ENCODE measurements around the gene RAD51B.
"Not testable (repeated sequence)": the region's sequence is repeated elsewhere in the genome, so short reads cannot be mapped to it uniquely, and the experiment has no call there.

The RAD51B gene

DNA sequence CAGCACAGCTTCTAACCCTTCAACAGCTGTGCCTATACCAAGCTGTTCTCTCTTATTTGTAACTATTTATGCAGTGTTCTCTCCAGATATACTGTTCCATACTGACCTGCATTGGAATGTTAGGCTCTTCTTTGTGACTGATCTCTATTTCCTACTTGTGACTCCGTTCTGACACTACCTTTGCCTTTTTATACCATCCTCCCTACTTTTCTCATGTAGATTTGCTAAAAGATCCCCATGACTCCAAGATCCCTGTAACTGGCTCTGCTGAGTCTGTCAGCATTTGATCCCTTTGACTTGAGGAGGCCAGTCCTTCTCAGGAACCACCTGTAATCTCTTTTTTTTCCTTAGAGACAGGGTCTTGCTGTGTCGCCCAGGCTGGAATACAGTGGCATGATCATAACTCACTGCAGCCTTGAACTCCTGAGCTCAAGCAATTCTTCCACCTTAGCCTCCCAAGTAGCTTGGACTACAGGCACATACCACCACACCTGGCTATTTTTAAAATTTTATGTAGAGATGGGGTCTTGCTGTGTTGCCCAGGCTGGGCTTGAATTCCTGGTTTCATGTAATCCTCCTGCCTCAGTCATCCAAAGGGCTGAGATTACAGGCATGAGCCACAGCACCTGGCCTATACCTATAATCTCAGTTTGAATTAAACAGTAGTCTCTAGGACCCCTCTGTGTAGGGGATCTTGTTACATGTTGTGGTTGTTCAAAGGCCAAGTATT lies 605.0 kb downstream of the RAD51B start:
- Histone ChIP-seq H3K4me1 (ENCODE audit: control insufficient read depth in 5 of 5, insufficient read depth in 5 of 5, low read length in 5 of 5) (no peaks in the 10 kb centered on the region), H3K9ac (ENCODE audit: low read length in 5 of 5) (no peak overlapping the region), H3K27ac (ENCODE audit: low read depth, low read length) (no peak overlapping the region), H3K27me3 (ENCODE audit: control insufficient read depth in 5 of 5, insufficient read depth in 4 of 5, low read length in 5 of 5) (no peaks in the 10 kb centered on the region), H3K4me3 (ENCODE audit: low read depth in 1 of 5, low read length in 5 of 5) (no peak overlapping the region), H3K9me3 (ENCODE audit: control insufficient read depth in 5 of 5, low read length in 5 of 5) (no peaks in the 10 kb centered on the region), H3K36me3 (ENCODE audit: control insufficient read depth in 5 of 5, insufficient read depth in 5 of 5, low read length in 5 of 5) (no peaks in the 10 kb centered on the region)

DNA sequence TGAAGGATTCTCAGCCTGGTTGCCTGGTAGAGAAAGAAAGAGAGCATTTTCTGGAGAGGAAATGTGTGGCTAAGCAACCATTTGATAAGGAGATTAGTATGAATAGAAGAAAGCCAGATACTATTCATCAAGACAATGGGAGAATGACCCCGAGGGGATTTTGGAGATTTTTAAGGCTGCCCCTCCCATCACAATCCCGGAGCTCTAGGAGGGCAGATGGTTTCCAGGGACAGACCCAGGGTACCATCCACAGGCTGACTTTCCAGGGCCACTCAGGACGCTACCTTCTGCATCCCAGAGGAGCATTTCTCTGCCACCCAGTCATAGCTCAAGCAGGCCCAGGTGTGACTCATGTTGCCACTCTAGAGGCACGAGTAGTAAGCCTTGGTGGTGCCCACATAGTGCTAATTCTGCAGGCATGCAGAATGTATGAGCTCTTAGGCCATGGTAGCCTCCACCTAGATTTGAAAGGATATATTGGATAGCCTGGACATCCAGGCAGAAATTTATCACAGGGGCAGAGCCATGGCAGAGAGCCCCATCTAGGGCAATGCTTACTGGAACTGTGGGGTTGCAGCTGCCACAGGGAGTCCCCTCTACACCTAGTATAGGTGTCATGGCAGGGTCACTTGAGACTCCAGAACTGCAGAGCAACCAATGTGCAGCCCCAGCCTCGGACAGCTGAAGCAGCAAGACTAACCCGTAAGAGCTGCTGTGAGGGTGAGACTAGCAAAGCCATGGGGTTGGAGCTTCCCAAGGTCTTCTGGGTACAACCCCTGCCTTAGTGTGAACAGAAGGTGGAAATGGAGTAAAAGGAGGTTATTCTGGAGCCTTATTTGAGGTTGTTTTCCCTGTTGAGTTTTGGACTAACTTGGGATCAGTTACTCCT lies 607.3 kb downstream of the RAD51B start:
- Histone ChIP-seq H3K4me3 (ENCODE audit: low read depth in 1 of 5, low read length in 5 of 5) (no peak overlapping the region), H3K27ac (ENCODE audit: low read depth, low read length) (no peak overlapping the region), H3K4me1 (ENCODE audit: control insufficient read depth in 5 of 5, insufficient read depth in 5 of 5, low read length in 5 of 5) (no peaks in the 10 kb centered on the region), H3K36me3 (ENCODE audit: control insufficient read depth in 5 of 5, insufficient read depth in 5 of 5, low read length in 5 of 5) (no peaks in the 10 kb centered on the region), H3K27me3 (ENCODE audit: control insufficient read depth in 5 of 5, insufficient read depth in 4 of 5, low read length in 5 of 5) (no peaks in the 10 kb centered on the region), H3K9ac (ENCODE audit: low read length in 5 of 5) (no peak overlapping the region), H3K9me3 (ENCODE audit: control insufficient read depth in 5 of 5, low read length in 5 of 5) (no peaks in the 10 kb centered on the region)

DNA sequence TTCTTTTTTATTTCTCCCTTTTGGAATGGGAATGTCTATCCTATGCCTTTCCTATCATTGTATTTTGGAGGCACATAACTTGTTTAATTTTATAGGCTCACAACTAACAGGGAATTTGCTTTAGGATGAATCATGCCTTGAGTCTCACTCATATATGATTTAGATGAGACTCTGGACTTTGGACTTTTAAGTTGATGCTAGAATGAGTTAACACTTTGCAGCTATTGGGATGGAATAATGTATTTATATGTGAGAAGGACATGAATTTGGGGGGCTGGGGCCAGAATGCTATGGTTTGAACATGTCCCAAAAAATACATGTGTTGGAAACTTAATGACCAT lies 607.9 kb downstream of the RAD51B start:
- H3K4me3 ChIP-seq (ENCODE audit: low read depth in 1 of 5, low read length in 5 of 5) = no peak overlapping the region
- H3K9ac ChIP-seq (ENCODE audit: low read length in 5 of 5) = no peak overlapping the region
- H3K27me3 ChIP-seq (ENCODE audit: control insufficient read depth in 5 of 5, insufficient read depth in 4 of 5, low read length in 5 of 5) = no peaks in the 10 kb centered on the region
- H3K27ac ChIP-seq (ENCODE audit: low read depth, low read length) = no peak overlapping the region
- H3K36me3 ChIP-seq (ENCODE audit: control insufficient read depth in 5 of 5, insufficient read depth in 5 of 5, low read length in 5 of 5) = no peaks in the 10 kb centered on the region
- no peaks in the 10 kb centered on the region for H3K9me3 ChIP-seq (ENCODE audit: control insufficient read depth in 5 of 5, low read length in 5 of 5)
- no peaks in the 10 kb centered on the region for H3K4me1 ChIP-seq (ENCODE audit: control insufficient read depth in 5 of 5, insufficient read depth in 5 of 5, low read length in 5 of 5)

DNA sequence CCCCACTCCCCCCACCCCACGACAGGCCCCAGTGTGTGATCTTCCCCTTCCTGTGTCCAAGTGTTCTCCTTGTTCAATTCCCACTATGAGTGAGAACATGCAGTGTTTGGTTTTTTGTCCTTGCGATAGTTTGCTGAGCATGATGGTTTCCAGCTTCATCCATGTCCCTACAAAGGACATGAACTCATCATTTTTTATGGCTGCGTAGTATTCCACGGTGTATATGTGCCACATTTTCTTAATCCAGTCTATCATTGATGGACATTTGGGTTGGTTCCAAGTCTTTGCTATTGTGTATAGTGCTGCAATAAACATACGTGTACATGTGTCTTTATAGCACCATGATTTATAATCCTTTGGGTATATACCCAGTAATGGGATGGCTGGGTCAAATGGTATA lies 609.3 kb downstream of the RAD51B start:
- not testable (repeated sequence) for H3K9me3 ChIP-seq (ENCODE audit: control insufficient read depth in 5 of 5, low read length in 5 of 5); H3K9ac ChIP-seq (ENCODE audit: low read length in 5 of 5); H3K36me3 ChIP-seq (ENCODE audit: control insufficient read depth in 5 of 5, insufficient read depth in 5 of 5, low read length in 5 of 5); H3K27ac ChIP-seq (ENCODE audit: low read depth, low read length); H3K4me3 ChIP-seq (ENCODE audit: low read depth in 1 of 5, low read length in 5 of 5); H3K27me3 ChIP-seq (ENCODE audit: control insufficient read depth in 5 of 5, insufficient read depth in 4 of 5, low read length in 5 of 5); H3K4me1 ChIP-seq (ENCODE audit: control insufficient read depth in 5 of 5, insufficient read depth in 5 of 5, low read length in 5 of 5)

DNA sequence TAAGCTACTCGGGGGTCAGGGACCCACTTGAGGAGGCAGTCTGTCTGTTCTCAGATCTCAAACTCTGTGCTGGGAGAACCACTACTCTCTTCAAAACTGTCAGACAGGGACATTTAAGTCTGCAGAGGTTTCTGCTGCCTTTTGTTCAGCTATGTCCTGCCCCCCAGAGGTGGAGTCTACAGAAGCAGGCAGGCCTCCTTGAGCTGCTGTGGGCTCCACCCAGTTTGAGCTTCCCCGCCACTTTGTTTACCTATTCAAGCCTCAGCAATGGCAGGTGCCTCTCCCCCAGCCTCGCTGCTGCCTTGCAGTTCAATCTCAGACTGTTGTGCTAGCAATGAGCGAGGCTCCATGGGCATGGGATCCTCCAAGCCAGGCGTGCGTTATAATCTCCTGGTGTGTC lies 614.6 kb downstream of the RAD51B start:
- not testable (repeated sequence) for H3K4me1 ChIP-seq (ENCODE audit: control insufficient read depth in 5 of 5, insufficient read depth in 5 of 5, low read length in 5 of 5); H3K36me3 ChIP-seq (ENCODE audit: control insufficient read depth in 5 of 5, insufficient read depth in 5 of 5, low read length in 5 of 5); H3K27me3 ChIP-seq (ENCODE audit: control insufficient read depth in 5 of 5, insufficient read depth in 4 of 5, low read length in 5 of 5); H3K9me3 ChIP-seq (ENCODE audit: control insufficient read depth in 5 of 5, low read length in 5 of 5); H3K9ac ChIP-seq (ENCODE audit: low read length in 5 of 5); H3K4me3 ChIP-seq (ENCODE audit: low read depth in 1 of 5, low read length in 5 of 5); H3K27ac ChIP-seq (ENCODE audit: low read depth, low read length)

DNA sequence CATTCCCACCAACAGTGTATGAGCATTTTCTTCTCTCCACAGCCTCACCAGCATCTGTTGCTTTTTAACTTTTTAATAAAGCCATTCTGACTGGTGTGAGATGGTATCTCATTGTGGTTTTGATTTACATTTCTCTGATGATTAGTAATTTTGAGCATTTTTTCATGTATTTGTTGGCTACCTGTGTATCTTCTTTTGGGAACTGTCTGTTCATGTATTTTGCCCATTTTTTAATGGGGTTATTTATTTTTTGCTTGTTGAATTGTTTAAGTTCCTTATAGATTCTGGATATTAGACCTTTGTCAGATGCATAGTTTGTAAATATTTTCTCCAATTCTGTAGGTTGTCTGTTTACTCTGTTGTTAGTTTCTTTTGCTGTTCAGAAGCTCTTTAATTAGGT lies 616.1 kb downstream of the RAD51B start:
- not testable (repeated sequence) for H3K27ac ChIP-seq (ENCODE audit: low read depth, low read length); H3K9me3 ChIP-seq (ENCODE audit: control insufficient read depth in 5 of 5, low read length in 5 of 5); H3K4me3 ChIP-seq (ENCODE audit: low read depth in 1 of 5, low read length in 5 of 5); H3K4me1 ChIP-seq (ENCODE audit: control insufficient read depth in 5 of 5, insufficient read depth in 5 of 5, low read length in 5 of 5); H3K27me3 ChIP-seq (ENCODE audit: control insufficient read depth in 5 of 5, insufficient read depth in 4 of 5, low read length in 5 of 5); H3K36me3 ChIP-seq (ENCODE audit: control insufficient read depth in 5 of 5, insufficient read depth in 5 of 5, low read length in 5 of 5); H3K9ac ChIP-seq (ENCODE audit: low read length in 5 of 5)

DNA sequence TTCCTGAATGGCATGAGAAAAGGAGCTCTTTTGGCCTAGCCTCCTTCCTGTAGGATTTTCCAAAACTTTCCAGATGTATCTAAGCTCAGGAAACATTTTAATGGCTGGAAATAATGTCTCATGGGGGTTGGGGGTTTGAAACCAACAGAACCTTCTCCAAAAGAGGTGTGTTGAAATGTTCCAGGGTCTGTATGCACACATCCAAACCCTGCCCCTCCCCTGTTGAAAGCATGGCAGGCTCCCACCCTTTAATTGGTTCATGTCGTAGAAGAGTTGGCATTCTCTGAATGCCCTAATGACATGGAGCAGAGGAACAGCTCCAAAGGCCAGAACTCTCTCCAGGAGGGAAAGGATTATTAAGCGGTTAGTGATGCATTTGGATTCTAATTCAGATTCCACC lies 620.1 kb downstream of the RAD51B start:
- no peaks in the 10 kb centered on the region for H3K27me3 ChIP-seq (ENCODE audit: control insufficient read depth in 5 of 5, insufficient read depth in 4 of 5, low read length in 5 of 5)
- H3K9me3 ChIP-seq (ENCODE audit: control insufficient read depth in 5 of 5, low read length in 5 of 5) = no peaks in the 10 kb centered on the region
- no peak overlapping the region for H3K4me3 ChIP-seq (ENCODE audit: low read depth in 1 of 5, low read length in 5 of 5)
- H3K36me3 ChIP-seq (ENCODE audit: control insufficient read depth in 5 of 5, insufficient read depth in 5 of 5, low read length in 5 of 5) = no peaks in the 10 kb centered on the region
- H3K9ac ChIP-seq (ENCODE audit: low read length in 5 of 5) = no peak overlapping the region
- H3K27ac ChIP-seq (ENCODE audit: low read depth, low read length) = no peak overlapping the region
- H3K4me1 ChIP-seq (ENCODE audit: control insufficient read depth in 5 of 5, insufficient read depth in 5 of 5, low read length in 5 of 5) = peaks cover 1 to 23% (median 7%) of the 10 kb centered on the region in 5 donors

DNA sequence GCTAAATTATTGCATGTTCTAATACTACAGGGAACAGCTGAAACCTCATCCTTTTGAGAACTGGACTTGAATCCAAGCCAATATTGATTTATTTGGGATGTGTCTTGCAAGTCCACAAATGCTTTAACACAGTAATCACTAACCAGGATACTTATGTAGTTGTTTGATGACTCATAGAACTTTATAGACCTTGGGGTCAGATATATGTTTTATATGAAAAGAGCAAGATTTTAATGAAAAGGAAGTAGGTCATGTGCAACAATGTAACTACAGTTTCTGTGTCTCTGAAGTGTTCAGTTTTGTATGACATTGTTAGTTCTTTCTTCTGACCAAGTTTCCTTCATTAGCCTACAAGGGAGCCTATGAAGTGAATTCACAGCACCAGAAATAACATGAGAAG lies 621.2 kb downstream of the RAD51B start:
- Histone ChIP-seq H3K4me1 (ENCODE audit: control insufficient read depth in 5 of 5, insufficient read depth in 5 of 5, low read length in 5 of 5) (peaks cover 5 to 28% (median 15%) of the 10 kb centered on the region in 5 donors), H3K27me3 (ENCODE audit: control insufficient read depth in 5 of 5, insufficient read depth in 4 of 5, low read length in 5 of 5) (no peaks in the 10 kb centered on the region)

DNA sequence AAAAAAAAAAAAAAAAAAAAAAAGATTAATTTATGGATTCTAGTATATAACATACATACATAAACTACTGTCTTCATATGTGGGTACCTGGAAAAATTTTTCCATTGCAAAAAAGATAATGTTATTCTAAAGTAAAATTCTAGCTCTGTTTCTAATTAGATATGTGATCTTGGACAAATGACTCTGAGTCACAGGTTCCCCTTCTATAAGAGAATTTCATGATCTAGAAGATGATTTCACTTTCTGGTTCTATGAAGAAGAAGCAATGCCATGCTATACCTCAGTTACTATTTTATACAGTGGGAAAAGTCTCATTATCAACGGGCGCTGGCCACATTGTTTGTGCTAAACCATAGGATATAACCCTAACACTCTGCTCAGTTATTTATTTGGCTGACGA lies 622.0 kb downstream of the RAD51B start:
- peaks cover 5 to 28% (median 15%) of the 10 kb centered on the region in 5 donors for H3K4me1 ChIP-seq (ENCODE audit: control insufficient read depth in 5 of 5, insufficient read depth in 5 of 5, low read length in 5 of 5)

More for the DNA sequence above, 621.2 kb downstream of the RAD51B start:
- Histone ChIP-seq H3K9me3 (ENCODE audit: control insufficient read depth in 5 of 5, low read length in 5 of 5) (no peaks in the 10 kb centered on the region), H3K36me3 (ENCODE audit: control insufficient read depth in 5 of 5, insufficient read depth in 5 of 5, low read length in 5 of 5) (no peaks in the 10 kb centered on the region), H3K4me3 (ENCODE audit: low read depth in 1 of 5, low read length in 5 of 5) (no peak overlapping the region), H3K27ac (ENCODE audit: low read depth, low read length) (no peak overlapping the region), H3K9ac (ENCODE audit: low read length in 5 of 5) (no peak overlapping the region)

DNA sequence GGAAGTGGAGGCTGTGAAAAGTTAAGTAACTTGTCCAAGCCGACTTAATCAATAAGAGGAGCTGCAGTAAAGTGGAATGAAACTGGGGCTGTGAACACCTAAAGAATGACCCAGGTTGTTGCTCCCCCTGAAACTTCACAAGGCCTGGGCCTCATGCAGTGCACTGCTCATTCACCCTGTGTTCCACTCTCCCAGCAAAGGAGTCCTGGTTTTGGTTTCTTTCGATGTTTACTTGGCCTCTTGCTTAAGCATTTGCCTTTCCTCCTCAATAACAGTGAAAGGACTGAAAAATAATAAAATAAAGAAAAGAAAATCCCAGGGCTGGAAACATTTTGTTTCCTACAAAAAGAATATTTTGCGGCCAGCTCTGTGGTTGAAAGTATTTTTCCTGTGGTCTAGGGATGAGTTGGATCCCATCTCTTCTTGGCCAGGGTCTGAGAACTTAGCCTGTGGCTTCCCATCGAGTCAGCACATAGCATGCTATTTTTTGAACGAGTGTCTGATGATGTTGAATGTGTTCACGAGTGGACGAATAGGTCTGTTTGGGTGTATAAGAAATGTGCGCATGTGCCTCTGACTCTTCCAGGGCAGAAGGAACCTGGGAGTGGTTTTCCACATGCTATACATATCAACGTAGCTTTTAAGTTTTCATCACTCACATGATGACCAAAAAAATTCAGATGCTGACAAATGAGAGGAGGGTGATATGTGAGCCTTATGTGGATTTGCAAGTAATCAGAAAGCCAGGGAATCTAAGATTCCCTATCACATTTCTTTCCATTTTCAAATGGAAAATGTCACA lies 623.5 kb downstream of the RAD51B start:
- no peaks in the 10 kb centered on the region for H3K9me3 ChIP-seq (ENCODE audit: control insufficient read depth in 5 of 5, low read length in 5 of 5)
- H3K36me3 ChIP-seq (ENCODE audit: control insufficient read depth in 5 of 5, insufficient read depth in 5 of 5, low read length in 5 of 5) = no peaks in the 10 kb centered on the region
- no peaks in the 10 kb centered on the region for H3K27me3 ChIP-seq (ENCODE audit: control insufficient read depth in 5 of 5, insufficient read depth in 4 of 5, low read length in 5 of 5)
- no peak overlapping the region for H3K27ac ChIP-seq (ENCODE audit: low read depth, low read length)
- peaks cover 5 to 28% (median 15%) of the 10 kb centered on the region in 5 donors for H3K4me1 ChIP-seq (ENCODE audit: control insufficient read depth in 5 of 5, insufficient read depth in 5 of 5, low read length in 5 of 5)
- H3K9ac ChIP-seq (ENCODE audit: low read length in 5 of 5) = no peak overlapping the region
- H3K4me3 ChIP-seq (ENCODE audit: low read depth in 1 of 5, low read length in 5 of 5) = no peak overlapping the region

More for the DNA sequence above, 622.0 kb downstream of the RAD51B start:
- Histone ChIP-seq H3K36me3 (ENCODE audit: control insufficient read depth in 5 of 5, insufficient read depth in 5 of 5, low read length in 5 of 5) (no peaks in the 10 kb centered on the region), H3K9ac (ENCODE audit: low read length in 5 of 5) (no peak overlapping the region), H3K27me3 (ENCODE audit: control insufficient read depth in 5 of 5, insufficient read depth in 4 of 5, low read length in 5 of 5) (no peaks in the 10 kb centered on the region), H3K27ac (ENCODE audit: low read depth, low read length) (no peak overlapping the region), H3K9me3 (ENCODE audit: control insufficient read depth in 5 of 5, low read length in 5 of 5) (no peaks in the 10 kb centered on the region), H3K4me3 (ENCODE audit: low read depth in 1 of 5, low read length in 5 of 5) (no peak overlapping the region)
